Mononuclear cell (primary cell): ENCODE data around the gene CABP7. TPM values are rescaled to one million over a fixed set of nuclear protein-coding genes. Genes with fewer than 3 reads are reported as not detected.
A peak's percentile ranks its signal among the peaks of the same experiment; 100 is the strongest.

Experiments
- H3K27me3 ChIP-seq: 2 replicates; pipeline ENCODE4 v1.6.0; 2011; ENCODE audit warnings: low read length, control low read depth; ENCODE audit not compliant: insufficient read depth
- H3K4me1 ChIP-seq: 2 replicates; pipeline ENCODE4 v1.5.1; 2011; ENCODE audit warnings: mild to moderate bottlenecking, low read length, control low read depth; ENCODE audit not compliant: insufficient read depth
- H3K4me3 ChIP-seq: 2 replicates; pipeline ENCODE4 v1.5.1; 2011; ENCODE audit warnings: mild to moderate bottlenecking, low read length, moderate library complexity
- H3K9me3 ChIP-seq: 2 replicates; pipeline ENCODE4 v1.5.1; 2011; ENCODE audit warnings: low read depth, mild to moderate bottlenecking, control low read depth, low read length
- total RNA-seq: library from RNA; depleted of rRNA; stranded (reverse); fragments of >200 nt; gene quantifications from one replicate; pipeline ENCODE4 v1.2.3, GENCODE V29; 2012

Gene CABP7
- total RNA-seq, 1 donor: 0.21 TPM

DNA sequence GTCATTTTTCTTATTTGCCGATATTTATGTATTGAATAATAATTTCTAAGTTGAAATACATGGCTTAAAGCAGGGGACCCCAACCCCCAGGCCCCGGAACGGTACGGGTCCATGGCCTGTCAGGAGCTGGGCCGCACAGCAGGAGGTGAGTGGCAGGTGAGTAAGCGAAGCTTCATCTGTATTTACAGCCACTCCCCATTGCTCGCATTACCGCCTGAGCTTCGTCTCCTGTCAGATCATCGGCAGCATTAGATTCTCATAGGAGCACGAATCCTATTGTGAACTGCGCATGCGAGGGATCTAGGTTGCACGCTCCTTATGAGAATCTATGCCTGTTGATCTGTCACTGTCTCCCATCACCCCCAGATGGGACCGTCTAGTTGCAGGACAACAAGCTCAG is 42.5 kb downstream of the CABP7 start:
- H3K9me3 ChIP-seq: no peaks in the 10 kb centered on the region
- no peaks in the 10 kb centered on the region for H3K27me3 ChIP-seq
- peaks cover 11% of the 10 kb centered on the region for H3K4me1 ChIP-seq
- H3K4me3 ChIP-seq: no peak overlapping the region

DNA sequence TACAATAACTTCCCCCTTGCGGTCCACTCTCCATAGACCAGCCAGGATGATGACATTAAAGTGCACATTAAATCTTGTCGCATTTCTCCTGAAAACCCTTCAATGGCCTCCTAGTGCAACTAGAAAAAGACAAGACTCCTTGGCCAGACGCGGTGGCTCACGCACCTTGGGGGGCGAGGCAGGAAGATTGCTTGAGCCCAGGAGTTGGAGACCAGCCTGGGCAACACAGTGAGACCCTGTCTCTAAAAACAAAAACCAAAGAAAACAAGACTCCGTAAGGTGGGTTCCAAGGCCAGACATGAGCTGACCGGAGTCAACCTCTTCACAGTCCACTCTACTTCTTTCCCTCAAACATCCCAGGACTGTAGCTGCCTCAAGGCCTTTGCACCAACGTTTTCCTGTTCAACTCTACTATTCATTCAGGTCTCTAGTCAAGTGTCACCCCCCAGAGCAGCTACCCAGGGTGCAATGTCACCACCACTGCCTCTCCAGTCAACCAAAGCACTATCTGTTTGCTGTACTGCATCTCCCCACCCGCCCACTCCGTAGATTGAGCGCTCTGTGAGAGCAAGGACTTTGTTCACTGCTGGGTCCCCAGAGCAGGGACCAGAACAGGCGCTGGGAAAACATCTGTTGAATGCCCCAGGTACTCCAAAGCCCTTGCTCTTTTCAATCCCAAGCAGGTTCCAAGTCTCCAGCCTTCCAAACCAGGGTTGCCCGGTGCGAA is 46.3 kb downstream of the CABP7 start:
- H3K4me1 ChIP-seq: peaks cover 25% of the 10 kb centered on the region
- H3K9me3 ChIP-seq: no peaks in the 10 kb centered on the region
- no peaks in the 10 kb centered on the region for H3K27me3 ChIP-seq
- H3K4me3 ChIP-seq: peak overlapping the region; percentile 98

DNA sequence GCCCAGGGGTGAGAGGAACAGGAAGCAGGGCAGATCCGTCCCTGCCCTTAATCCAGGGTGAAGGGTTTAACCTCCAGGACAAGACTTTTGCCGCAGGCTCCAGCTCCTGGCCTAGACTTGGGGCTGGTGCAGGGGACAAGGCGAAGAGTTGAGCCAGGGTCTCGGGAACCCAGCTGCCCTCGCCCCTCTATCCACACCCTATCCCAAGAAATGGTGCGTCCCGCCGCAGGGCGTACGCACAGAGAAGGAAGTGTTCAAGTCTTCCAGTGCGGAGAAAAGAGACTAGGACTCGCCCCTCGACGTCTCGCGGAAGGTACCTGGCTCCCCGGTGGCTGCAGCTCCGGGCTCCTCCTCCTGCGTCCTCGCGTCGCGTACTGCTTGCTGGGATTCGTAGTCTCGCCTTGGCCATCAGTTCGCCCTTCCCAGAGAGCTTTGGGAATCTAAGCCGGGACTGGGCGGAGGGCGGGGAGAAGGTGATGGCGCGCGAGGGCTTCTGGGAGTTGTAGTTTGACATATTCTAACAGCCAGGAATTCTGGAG is 46.9 kb downstream of the CABP7 start, which contains the start of gene ZMAT5:
Gene ZMAT5, minus strand, starts transcription at position 376 of the 539 bp plus-strand sequence. CDS start 18,463 bp downstream, outside the sequence.
- Histone ChIP-seq H3K4me3 (peak within 1 kb of the TSS; percentile 98), H3K4me1 (peaks cover 25% of the 10 kb centered on the region), H3K9me3 (no peaks in the 10 kb centered on the region), H3K27me3 (no peaks in the 10 kb centered on the region)

DNA sequence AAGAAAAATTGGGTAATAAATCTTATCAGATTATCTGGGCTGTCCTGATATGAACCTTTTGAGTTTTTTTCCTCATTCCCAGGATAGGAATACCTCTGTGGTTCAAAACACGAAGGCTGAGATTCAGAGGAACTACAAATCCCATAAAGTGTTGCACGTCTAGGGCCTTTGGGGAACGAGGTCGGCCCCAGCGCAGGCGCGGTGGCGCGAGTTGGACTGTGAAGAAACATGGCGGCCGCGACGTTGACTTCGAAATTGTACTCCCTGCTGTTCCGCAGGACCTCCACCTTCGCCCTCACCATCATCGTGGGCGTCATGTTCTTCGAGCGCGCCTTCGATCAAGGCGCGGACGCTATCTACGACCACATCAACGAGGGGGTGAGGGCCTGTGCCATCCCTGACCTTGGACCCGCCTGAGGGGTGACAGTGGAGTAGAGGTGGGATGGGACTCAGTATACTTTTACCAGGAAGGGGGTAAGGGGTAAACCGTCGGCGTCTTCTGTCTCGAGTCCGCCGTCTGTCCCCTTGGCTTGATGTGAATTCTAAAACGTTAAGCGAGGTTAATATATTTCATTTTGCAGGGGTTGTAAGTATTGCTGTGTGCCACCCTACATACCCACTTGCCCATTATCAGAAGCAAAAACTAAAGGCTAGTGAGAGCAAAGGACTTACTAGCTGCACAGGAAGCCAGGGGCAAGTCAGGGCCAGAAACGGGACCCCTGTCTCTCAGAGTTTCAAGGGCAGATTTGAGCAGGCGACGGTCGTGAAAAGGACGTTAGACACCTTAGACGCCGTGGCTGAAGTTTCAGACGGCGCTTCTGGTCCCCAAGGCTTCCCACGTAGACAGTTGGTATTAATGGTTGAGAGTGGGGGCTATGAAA is 47.6 kb downstream of the CABP7 start, which contains the start of gene UQCR10:
Gene UQCR10, plus strand, starts transcription at position 199 of the 881 bp plus-strand sequence. Its CDS starts 30 bp downstream, at position 229.
- Histone ChIP-seq H3K4me3 (peak within 1 kb of the TSS; percentile 98), H3K27me3 (no peaks in the 10 kb centered on the region), H3K4me1 (peaks cover 25% of the 10 kb centered on the region), H3K9me3 (no peaks in the 10 kb centered on the region)

DNA sequence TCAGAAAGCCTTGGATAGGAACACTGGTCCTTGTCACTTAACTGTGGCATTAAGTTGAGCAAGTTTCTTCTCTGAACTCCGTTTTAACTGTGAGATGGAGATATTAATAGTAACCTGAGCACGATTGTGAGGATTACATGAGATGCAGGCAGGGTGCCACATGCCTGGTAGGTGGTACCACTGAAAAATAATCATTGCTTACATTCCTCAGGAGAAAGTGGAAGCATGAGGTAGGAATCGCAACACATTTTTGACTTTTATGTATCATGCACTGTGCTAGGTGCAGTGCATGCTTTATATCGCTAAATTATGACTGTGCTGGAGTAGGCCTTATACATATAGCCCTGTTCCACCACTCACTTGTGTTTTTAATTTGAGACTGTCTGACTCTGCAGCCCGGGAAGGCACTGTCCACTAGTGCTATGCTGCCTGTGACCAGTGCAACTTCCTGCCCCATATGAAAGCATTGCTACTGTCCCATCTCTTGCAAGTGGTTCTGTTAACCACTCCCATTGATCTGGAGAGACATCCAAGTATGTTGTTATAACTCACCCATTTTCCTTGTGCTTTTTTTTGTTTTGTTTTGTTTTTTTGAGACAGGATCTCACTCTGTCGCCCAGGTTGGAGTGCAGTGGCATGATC is 48.4 kb downstream of the CABP7 start:
- Histone ChIP-seq H3K9me3 (no peaks in the 10 kb centered on the region), H3K4me3 (peak overlapping the region; percentile 98), H3K4me1 (peaks cover 25% of the 10 kb centered on the region), H3K27me3 (no peaks in the 10 kb centered on the region)

DNA sequence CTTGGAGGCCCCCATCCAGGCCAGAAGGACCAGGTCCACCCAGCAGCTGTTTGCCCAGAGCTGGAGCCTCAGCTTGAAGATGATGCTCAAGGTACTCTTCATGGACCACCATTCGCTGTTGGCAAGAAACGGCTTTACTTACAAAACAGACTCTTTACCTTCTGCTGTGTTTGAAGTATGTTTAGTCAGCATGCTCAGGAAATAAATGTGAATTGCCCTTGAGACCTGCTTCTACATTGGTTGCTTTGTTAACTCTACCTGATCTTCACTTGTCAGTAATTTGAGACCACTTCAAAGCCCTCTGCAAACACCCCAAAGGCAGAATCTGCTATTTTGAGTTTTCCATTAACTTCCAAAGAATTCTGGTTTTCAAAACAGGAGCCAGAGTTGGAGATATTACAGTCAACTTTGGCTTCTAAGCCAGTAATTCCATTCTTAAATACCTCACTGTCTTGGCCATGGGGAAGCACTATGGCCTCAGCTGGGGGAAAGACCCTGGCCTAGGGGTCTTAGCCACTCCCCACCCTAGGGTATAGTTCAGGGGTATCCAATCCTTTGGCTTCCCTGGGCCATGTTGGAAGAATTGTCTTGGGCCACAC is 50.0 kb downstream of the CABP7 start:
- peaks cover 25% of the 10 kb centered on the region for H3K4me1 ChIP-seq
- no peak overlapping the region for H3K4me3 ChIP-seq

DNA sequence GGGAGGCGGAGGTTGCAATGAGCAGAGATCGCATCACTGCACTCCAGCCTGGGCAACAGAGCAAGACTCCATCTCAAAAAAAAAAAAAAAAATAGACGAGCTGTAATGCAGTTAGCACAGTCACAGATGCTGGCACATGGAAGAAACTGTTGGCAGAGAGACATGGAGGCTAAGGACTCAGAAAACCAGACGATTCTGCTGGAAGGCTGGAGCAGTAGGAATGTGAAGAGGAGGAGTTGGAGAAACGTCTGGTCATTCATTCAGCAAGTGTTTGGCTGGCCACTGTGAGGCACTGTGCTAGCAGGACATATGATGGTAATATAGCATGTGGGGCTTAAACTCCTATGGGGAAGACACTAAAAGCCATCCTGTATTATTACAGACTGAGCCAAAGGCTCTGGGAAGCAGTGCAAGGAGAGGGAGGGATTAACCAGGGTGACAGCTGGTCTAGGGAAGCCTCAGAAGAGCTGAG is 52.4 kb downstream of the CABP7 start:
- H3K4me3 ChIP-seq: no peak overlapping the region
- H3K9me3 ChIP-seq: no peaks in the 10 kb centered on the region
- no peaks in the 10 kb centered on the region for H3K27me3 ChIP-seq
- peaks cover 14% of the 10 kb centered on the region for H3K4me1 ChIP-seq

More for the DNA sequence above, 50.0 kb downstream of the CABP7 start:
- H3K27me3 ChIP-seq: no peaks in the 10 kb centered on the region
- no peaks in the 10 kb centered on the region for H3K9me3 ChIP-seq

DNA sequence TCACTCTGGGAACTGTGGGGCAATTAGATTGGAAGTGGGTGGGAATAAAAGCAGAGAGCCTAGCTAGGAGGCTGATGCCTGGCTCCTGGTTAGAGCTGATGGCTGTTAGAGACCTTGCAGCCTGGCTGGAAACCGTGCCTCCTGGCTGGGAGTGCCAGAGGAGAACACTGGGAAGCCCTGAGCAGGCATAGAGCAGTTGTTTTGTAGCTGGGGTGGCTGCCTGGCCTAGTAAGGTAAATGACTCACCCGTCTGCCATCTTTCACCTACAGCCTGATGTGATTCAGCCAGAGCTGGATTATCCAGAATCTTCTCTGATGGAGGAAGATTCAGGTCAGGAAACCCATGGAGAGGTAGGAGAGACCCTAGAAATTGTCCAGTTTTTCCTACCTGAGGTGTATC is 53.4 kb downstream of the CABP7 start:
- Histone ChIP-seq H3K4me1 (peaks cover 7% of the 10 kb centered on the region), H3K4me3 (no peak overlapping the region), H3K9me3 (no peaks in the 10 kb centered on the region), H3K27me3 (no peaks in the 10 kb centered on the region)

DNA sequence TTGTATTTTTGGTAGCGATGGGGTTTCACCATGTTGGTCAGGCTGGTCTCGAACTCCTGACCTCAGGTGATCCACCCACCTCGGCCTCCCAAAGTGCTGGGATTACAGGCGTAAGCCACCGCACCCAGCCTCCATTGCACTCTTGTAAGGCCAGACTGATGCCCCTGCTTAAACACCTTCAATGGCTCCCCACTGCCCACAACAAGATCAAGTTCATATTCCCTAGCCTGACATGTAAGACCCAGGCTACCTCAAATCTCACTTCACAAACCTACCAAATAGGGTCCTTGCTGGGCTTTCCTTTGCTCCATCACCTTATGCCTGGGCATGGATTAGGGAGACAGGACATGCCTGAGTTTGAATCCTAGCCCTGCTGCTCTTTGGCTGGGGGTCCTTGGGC is 60.4 kb downstream of the CABP7 start:
- Histone ChIP-seq H3K4me3 (no peak overlapping the region), H3K9me3 (no peaks in the 10 kb centered on the region)

DNA sequence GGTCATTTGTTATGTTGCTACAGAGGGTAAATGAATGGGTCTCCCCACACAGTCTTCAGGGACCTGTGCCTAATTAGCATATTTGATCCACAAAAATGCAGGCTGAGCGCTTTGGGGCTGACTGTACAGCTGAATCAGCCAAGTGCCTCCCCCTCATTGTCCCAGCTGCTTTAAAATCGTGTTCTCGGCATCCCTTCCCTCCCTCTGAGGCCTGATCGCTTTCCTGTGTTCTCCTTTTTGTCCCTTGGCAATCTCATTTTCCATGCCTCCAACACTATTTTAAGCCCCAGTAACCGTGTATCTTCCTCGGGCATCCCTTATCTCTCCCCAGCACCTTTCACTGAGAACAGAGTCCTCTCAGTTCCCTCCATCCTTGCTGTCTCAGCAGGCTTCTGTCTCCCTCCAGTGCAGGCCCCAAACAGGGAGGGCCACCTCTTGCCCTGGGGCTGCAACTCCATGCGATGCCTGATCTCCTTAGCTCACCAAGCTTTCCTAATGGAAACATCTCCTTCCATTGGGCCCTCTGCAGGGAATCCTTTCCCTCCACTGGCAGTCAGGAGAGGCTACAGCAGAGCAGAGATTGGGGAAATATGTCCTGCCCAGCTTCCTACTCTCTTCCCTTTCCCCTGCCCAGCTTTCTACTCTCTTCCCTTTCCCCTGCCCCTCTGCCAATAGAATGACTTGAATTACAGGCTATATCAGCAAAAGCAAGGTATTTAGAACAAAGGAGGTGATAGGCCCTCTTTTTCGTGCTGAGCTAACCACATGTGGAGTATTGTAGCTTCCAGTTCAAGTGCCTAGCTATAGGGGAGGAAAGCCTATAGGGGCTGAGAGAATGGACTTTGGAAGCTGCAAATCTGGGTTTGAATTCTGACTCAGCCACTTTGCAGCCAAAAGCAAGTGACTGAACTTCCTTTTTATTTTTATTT is 61.2 kb downstream of the CABP7 start:
- no peak overlapping the region for H3K4me3 ChIP-seq
- no peaks in the 10 kb centered on the region for H3K9me3 ChIP-seq
- H3K27me3 ChIP-seq: no peaks in the 10 kb centered on the region
- no peaks in the 10 kb centered on the region for H3K4me1 ChIP-seq

More for the DNA sequence above, 60.4 kb downstream of the CABP7 start:
- H3K27me3 ChIP-seq: no peaks in the 10 kb centered on the region
- H3K4me1 ChIP-seq: no peaks in the 10 kb centered on the region

Other genes with a start within 250 kb of the CABP7 start
- gene NEFH, start 239.8 kb upstream of the CABP7 start, total RNA-seq: 0.10 TPM
- gene THOC5, start 166.2 kb upstream of the CABP7 start, total RNA-seq: 27.9 TPM
- gene NIPSNAP1, start 138.9 kb upstream of the CABP7 start, total RNA-seq: 22.4 TPM
- 21.7 TPM for gene NF2, start 116.4 kb upstream of the CABP7 start, total RNA-seq
- 7.7 TPM for gene ZMAT5, start 47.0 kb downstream of the CABP7 start, total RNA-seq
- gene UQCR10, start 47.4 kb downstream of the CABP7 start, total RNA-seq: 26.0 TPM
- 33.2 TPM for gene ASCC2, start 118.3 kb downstream of the CABP7 start, total RNA-seq
- 79.0 TPM for gene MTMR3, start 163.2 kb downstream of the CABP7 start, total RNA-seq